K562 treated with DMSO at 1 percent for 4 hours (cell line): ENCODE measurements around the gene FAM78A. TPM values are rescaled to one million over a fixed set of nuclear protein-coding genes. Genes with fewer than 3 reads are reported as not detected.

Experiments used
- total RNA-seq: library from RNA; unstranded; fragments of 300-600 nt; gene quantifications from 2 replicates; pipeline ENCODE4 v1.2.3, GENCODE V29; 2022; ENCODE audit not compliant: insufficient read depth

The FAM78A gene
- 45.1 and 59.3 TPM in 2 replicates for total RNA-seq

DNA sequence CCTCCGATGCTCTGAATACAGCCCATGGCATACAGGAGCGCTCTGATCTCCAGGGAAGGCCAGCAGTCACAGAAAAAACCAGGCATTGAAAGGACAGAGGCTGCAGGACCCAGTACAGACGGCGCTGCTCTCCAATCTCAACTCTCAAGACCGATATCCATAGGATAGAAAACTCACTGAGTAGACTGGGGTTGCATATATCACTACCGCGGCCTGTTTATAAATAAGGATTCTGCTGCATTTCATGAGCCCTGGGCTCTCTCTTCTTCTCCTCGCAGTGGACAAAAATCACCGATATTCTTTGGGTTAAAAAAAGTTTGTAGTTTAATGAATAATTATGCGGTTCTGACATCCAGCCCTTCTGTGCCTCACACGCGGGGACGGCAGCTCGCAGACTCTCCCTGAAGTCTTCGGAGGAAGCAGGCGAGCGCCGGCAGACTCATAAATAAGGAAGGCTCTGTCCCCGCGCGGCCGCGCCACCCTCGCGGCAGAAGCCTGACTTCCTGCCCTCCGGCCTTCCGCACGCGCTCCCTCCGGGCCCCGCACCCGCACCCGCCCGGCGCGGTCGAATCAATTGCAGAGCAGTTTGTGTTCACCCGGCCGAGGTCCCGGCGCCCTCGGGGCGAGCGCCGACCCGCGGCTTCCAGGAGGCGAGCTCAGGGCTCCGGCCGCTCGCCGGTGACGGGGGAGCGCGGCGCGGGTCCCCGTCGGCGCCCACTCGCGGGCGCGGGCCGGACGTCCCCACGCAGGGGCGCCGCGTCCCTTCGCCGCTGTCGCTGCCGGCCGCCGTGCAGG, at the start of gene FAM78A:
Gene FAM78A (minus strand): TSS at position 417 of the 795 bp plus-strand sequence. CDS start 331 bp downstream, at position 86.

DNA sequence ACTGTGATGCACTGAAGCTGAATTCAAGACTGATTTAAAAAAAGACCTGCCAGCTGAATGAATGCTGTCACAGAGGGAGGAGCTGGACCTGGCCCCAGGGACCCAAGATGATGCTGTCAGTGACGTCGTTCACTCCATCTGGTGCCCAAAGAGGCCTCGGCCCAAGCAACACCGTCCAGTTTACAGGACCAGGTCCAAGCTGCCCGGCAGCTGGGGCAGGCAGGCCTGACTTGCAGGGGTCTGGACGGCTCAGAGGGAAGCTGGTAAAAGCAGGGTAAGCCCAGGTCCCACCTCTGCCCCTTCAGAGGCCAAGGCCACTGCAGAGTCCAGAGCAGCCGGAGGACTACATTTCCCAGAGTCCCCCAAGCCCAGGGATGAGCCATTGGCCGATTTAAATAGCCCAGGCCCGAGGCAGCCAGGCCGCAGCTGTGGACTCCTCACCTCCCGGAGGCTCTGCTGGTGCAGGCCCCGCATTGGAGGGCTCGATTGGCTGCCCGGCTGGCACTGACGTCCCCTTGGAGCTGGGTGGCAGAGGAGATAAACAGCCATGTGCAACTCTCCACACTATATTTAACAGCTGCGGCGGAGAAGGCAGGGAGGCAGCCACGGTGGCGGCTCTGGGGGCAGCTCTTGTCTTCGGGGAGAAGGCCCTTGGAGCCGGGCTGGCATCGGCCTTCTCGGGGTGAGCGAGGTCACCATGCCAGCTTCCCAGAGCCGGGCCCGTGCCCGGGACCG, 13.2 kb upstream of the FAM78A start, which contains the start of gene PLPP7:
Gene PLPP7 (plus strand): TSS at position 423 of the 735 bp plus-strand sequence. CDS start 275 bp downstream, at position 698.

Other genes with a start within 250 kb of the FAM78A start
- gene AIF1L, start 180.0 kb downstream of the FAM78A start, total RNA-seq: 0.63 and 0.70 TPM in 2 replicates
- 134 and 145 TPM in 2 replicates for gene NUP214, start 150.9 kb downstream of the FAM78A start, total RNA-seq
- 1.8 and 2.6 TPM in 2 replicates for gene PLPP7, start 13.2 kb upstream of the FAM78A start, total RNA-seq
- 38.4 and 53.1 TPM in 2 replicates for gene PRRC2B, start 117.6 kb upstream of the FAM78A start, total RNA-seq
- 20.5 and 33.8 TPM in 2 replicates for gene POMT1, start 226.4 kb upstream of the FAM78A start, total RNA-seq